HG02840 (cell line): ENCODE results near the gene WASHC2A.
"Not testable (repeated sequence)": the region's sequence is repeated elsewhere in the genome, so short reads cannot be mapped to it uniquely, and the experiment has no call there.

Experiments used
- ATAC-seq: cut with Tn5 transposase; IDR thresholded peaks from one replicate; pipeline ENCODE4 v1.9.1; 2021; ENCODE audit warnings: mild to moderate bottlenecking, moderate library complexity, moderate number of reproducible peaks; ENCODE audit not compliant: unreplicated experiment, low FRiP score

WASHC2A gene

DNA sequence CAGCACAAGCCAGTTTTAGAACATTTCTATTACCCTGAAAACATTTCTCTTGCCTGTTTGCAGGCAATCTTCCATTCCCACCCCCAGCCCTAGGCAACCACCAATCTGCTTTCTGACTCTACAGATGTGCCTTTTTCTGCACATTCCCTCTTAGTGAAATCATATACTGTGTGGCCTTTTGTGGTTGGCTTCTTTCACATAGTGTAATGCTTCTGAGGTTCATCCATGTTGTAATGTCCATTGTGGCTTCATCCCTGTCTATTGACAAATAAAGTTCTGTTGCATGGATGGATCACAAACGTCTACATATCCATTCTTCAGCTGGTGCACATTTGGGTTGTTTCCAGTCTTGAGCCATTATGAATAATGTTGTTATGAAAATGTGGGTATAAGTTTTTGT lies 77.8 kb downstream of the WASHC2A start:
- ATAC-seq = not testable (repeated sequence)

DNA sequence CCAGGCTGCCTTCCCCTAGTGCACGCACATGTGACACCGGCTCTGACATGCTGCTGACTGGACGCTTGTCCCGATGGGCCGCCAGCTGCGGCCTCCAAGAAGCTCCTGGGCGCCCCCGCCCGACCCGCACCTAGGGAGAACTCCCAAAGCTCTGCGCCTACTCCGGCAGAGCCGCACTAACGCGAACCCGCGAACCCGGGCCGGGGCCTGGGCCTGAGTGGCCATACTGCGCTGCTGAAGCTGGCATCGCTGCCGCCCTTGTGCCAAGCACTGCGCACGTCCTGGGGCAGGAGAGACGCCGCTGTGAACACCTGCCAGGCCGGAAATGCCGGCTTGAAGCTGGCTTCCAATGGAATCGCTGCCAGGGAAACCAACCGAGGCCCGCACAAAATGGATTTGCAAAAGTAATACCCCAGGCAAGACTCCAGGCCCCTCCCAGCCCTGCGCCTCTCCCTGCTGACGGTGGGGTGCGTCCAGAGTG lies 85.1 kb downstream of the WASHC2A start:
- ATAC-seq = no peak

DNA sequence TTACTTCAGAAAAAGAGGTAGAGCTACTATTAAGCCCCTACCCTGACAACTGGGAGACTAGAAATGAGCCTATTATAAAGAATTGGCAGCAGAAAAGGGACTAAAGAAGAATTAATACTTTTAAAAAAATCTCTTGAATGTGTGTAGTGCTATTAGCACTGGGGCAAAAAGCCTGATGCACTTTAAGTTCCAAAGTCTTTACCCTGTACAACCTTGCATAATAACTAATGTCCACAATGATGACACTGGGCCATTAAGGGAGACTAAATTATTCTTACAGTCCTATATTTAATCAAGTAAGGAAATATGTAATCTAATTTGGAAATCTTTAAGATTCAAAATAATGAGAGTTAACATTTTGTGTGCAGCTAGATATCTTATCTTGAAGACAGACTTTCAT lies 90.1 kb downstream of the WASHC2A start:
- not testable (repeated sequence) for ATAC-seq

DNA sequence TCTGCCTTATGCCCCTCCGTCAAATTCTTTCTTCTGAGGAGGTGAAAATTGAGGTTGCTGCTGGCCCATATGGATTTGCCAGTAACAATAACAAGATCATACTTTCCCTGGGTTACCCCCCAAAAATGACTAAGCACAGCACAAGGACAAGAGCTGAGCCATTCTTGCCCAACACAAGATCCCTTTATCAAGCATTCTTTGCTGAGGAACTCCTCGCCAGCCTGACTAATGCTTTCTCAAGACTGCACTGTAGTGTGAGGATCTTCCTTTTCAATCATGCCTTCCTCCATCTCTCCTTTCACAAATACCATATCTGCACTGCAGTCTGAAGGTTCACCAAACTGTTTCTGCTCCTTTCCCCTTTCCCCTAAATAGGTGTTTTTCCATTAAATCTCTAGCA lies 92.1 kb downstream of the WASHC2A start:
- not testable (repeated sequence) for ATAC-seq

DNA sequence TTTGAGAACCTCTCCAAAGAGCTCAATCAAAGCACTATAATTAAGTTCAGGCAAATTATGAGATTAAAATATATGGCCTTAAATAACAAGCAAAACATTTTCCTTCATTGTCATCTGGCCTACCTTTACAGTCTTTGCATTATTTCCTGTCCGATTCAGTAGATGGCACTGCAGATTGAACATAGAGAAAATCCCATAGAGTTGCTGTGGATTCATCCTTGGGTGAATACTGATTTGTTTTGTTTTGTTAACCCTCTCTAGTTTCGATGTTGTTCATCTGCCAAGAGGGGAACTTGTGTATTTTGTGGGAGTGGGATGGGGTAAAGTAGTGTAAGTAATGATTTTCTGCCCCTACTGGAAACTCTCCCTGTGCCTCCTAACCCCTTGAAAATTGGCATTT lies 97.3 kb downstream of the WASHC2A start:
- not testable (repeated sequence) for ATAC-seq

DNA sequence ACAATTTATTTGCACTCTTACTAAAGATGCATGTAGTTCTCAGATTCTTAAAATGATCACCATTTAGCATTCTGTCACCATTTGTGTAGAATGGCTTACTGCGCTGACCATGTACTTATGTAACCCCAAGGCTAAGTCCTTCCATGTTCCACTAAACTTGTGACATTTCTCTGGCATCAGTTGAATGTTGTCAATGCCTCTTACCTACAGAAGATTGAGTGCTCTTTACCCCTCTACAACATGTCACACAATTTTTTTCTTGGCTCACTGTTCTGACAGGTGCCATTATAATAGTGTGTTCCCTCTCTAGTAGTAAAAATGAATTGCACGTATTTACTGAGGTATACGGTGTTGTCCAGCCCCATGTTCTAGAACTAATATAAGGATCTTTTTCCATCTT lies 100.1 kb downstream of the WASHC2A start:
- not testable (repeated sequence) for ATAC-seq

DNA sequence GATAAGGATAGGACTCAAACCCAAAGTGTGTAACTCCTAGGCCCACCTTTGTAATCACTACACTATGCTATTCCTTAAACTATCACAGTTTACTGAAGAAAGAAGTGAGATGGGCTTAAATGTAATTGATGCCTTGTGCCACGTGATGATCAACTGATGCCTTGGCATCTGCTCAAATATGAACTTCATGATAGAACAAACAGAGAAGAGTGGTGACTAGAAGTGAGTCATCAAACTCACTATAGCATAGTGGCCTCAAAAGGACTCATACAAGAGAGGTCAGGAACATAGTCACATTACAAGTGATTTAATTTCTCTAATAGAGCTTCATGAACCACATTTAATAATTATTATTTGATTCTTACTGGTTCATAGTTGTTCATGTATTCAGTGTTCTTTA lies 101.8 kb downstream of the WASHC2A start:
- not testable (repeated sequence) for ATAC-seq

DNA sequence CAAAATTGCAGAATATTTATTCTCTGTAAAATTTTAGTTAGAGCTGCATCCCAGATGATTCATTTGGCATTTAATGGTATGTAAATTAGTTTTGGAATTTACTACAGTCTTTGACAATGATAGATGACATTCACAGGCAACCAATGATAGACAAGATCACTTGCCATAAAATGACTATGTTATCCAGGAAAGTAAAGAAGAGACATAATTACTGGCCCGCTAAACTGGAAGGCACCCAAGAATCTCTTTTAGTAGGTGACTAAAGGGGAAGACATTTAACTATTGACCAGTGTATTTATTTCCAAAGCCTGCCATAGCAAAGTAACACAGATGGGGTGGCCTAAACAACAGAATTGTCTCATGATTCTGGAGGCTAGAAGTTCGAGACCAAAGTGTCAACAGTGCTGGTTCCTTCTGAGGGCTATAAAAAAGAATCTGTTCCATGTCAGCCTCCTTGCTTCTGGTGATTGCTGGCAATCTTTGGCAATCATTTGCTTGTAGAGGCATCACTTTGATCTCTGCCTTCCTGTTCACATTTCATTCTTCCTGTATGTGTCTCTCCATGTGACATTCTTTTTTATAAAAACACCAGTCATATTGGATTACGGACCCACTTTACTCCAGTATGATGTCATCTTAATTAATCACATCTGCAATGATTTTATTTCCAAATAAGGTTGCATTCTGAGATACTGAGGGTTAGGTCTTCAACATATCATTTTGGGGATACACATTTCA lies 107.2 kb downstream of the WASHC2A start:
- not testable (repeated sequence) for ATAC-seq
